Ovary (tissue), 9 donors: ENCODE results near the gene NHS. TPM values are rescaled to one million over a fixed set of nuclear protein-coding genes. Genes with fewer than 3 reads are reported as not detected.

Experiments
- DNase-seq, 5 donors: peaks; one replicate each; pipeline ENCODE4 v3.0.0-alpha.2; 2019 to 2020
- H3K27ac ChIP-seq, 2 donors: fragments of 200-600 bp; one replicate each; pipeline versions ENCODE4 v1.5.1 to v1.8.0; 2019 to 2022
- H3K27me3 ChIP-seq: fragments of 200-600 bp; one replicate; pipeline ENCODE4 v1.8.0; 2022
- H3K36me3 ChIP-seq: fragments of 200-600 bp; sonication (generic); one replicate; pipeline ENCODE4 v1.5.1; 2019
- H3K4me1 ChIP-seq: one replicate; pipeline ENCODE4 v1.8.1; 2013; ENCODE audit warnings: mild to moderate bottlenecking, moderate library complexity; ENCODE audit not compliant: insufficient read depth
- H3K4me3 ChIP-seq: fragments of 200-600 bp; sonication (generic); one replicate; pipeline ENCODE4 v1.5.1; 2017
- H3K9me3 ChIP-seq, 2 donors: fragments of 200-600 bp in 1 of 2; sonication (generic) in 1 of 2; one replicate each; pipeline versions ENCODE4 v1.5.1 to v1.8.1; 2013 to 2019; ENCODE audit warnings: mild to moderate bottlenecking in 1 of 2, moderate library complexity in 1 of 2
- CTCF ChIP-seq, 3 donors: fragments of 450-650 bp in 2 of 3; fragments of 200-600 bp in 1 of 3; IDR thresholded peaks; one replicate each; pipeline versions ENCODE4 v1.5.1 to v1.8.0; 2016 to 2022; ENCODE audit warnings: antibody characterized with exemption in 3 of 3, mild to moderate bottlenecking in 1 of 3
- EP300 ChIP-seq: sonication (generic); formaldehyde crosslinking; IDR thresholded peaks from one replicate; pipeline ENCODE4 v1.6.1; 2017; ENCODE audit warnings: antibody characterized with exemption
- POLR2A ChIP-seq: fragments of 450-650 bp; IDR thresholded peaks from one replicate; pipeline ENCODE4 v1.6.1; 2017; ENCODE audit warnings: antibody characterized with exemption, mild to moderate bottlenecking, moderate library complexity
- WGBS, 3 donors: extraction: QIAGEN DNeasy Blood & Tissue Kit in 1 of 3; methylation state at CpG; one replicate each; pipeline versions ENCODE4 v1.1.5 to v1.1.7; 2013 to 2017; 5-methylcytosine and 5-hydroxymethylcytosine counted together
- intact Hi-C, 4 donors: fragments of 100-400 bp; cut with DNase I; formaldehyde crosslinking; loops; one replicate each; pipeline versions ENCODE4 v1.11.0 to v1.15.1; 2022 to 2023
- polyA plus RNA-seq, 2 donors: library from polyadenylated mRNA; stranded (reverse); fragments of 200-250 nt in 1 of 2; fragments of 350-450 nt in 1 of 2; fragmentation: Illumina TruSeq in 1 of 2; extraction: RNeasy Lipid Tissue Mini Kit (QIAGEN cat#74804) in 1 of 2; gene quantifications; one replicate each; pipeline ENCODE4 v1.2.3, GENCODE V29; 2013 to 2014
- total RNA-seq, 7 donors: library from RNA; depleted of rRNA in 2 of 7; stranded (reverse); fragments of >200 nt in 2 of 7; fragmentation: NEBNext Ultra II Directional in 3 of 7; extraction: Animal tissue kit (Norgen Biotek cat#: 25700) in 3 of 7; gene quantifications; one replicate each; pipeline versions ENCODE4 v1.1.0 to v1.2.4, GENCODE V29; 2016 to 2023
- donor health status: DM: no; HTN: no; CAD: no; lungs with moderate emphysema.
- donor health status: DM: no; HTN: no; CAD: no.
- donor health status: Bipolar disorder and iron deficiency.
- donor health status: DM: yes; HTN: yes; CAD: no.
- donor health status: DM: no; HTN: no; CAD: no.
- donor health status: DM: yes; HTN: yes; CAD: no.

Gene NHS
- total and polyA plus RNA-seq, 9 donors = 2.3 to 9.5 (median 6.7) TPM

GRCh38 chrX:17719711-17720110 is 344.7 kb downstream of the NHS start:
- intact Hi-C loops = no loop called here
- no peak overlapping the region for H3K4me3 ChIP-seq
- H3K27ac ChIP-seq = no peak overlapping the region
- H3K27me3 ChIP-seq = no peaks in the 10 kb centered on the region
- H3K9me3 ChIP-seq = no peaks in the 10 kb centered on the region
- no peak for DNase-seq
- WGBS, 3 donors = 65 to 72% (median 69%) methylated on average over 6 of the region's 6 CpGs
- no peaks in the 10 kb centered on the region for H3K4me1 ChIP-seq
- no peaks in the 10 kb centered on the region for H3K36me3 ChIP-seq
- TF ChIP-seq CTCF (IDR thresholded peaks at IDR 0.05) (no peak), EP300 (no peak), POLR2A (no peak)

GRCh38 chrX:17721715-17722114 is 346.7 kb downstream of the NHS start:
- no peaks in the 10 kb centered on the region for H3K4me1 ChIP-seq
- H3K4me3 ChIP-seq = no peak overlapping the region
- no peaks in the 10 kb centered on the region for H3K9me3 ChIP-seq
- intact Hi-C loops = no loop called here
- H3K36me3 ChIP-seq = no peaks in the 10 kb centered on the region
- TF ChIP-seq POLR2A = no peak
- TF ChIP-seq CTCF (IDR thresholded peaks at IDR 0.05) = no peak
- no peak for TF ChIP-seq EP300
- DNase-seq = no peak
- no peaks in the 10 kb centered on the region for H3K27me3 ChIP-seq
- no peak overlapping the region for H3K27ac ChIP-seq
- WGBS, 3 donors = 63 to 74% (median 63%) methylated on average over 4 of the region's 4 CpGs

- intact Hi-C loops = no loop called here
- Histone ChIP-seq H3K4me1 (no peaks in the 10 kb centered on the region), H3K27ac (no peak overlapping the region), H3K27me3 (no peaks in the 10 kb centered on the region), H3K36me3 (no peaks in the 10 kb centered on the region), H3K9me3 (no peaks in the 10 kb centered on the region), H3K4me3 (no peak overlapping the region)
- whole genome bisulfite sequencing, 3 donors = 80 to 84% (median 84%) methylated on average over 2 of the region's 2 CpGs
- no peak for DNase-seq
- TF ChIP-seq POLR2A (no peak), EP300 (no peak), CTCF (IDR thresholded peaks at IDR 0.05) (no peak)
These were observed 350.2 kb downstream of the NHS start for GRCh38 chrX:17725181-17725580.

DNA sequence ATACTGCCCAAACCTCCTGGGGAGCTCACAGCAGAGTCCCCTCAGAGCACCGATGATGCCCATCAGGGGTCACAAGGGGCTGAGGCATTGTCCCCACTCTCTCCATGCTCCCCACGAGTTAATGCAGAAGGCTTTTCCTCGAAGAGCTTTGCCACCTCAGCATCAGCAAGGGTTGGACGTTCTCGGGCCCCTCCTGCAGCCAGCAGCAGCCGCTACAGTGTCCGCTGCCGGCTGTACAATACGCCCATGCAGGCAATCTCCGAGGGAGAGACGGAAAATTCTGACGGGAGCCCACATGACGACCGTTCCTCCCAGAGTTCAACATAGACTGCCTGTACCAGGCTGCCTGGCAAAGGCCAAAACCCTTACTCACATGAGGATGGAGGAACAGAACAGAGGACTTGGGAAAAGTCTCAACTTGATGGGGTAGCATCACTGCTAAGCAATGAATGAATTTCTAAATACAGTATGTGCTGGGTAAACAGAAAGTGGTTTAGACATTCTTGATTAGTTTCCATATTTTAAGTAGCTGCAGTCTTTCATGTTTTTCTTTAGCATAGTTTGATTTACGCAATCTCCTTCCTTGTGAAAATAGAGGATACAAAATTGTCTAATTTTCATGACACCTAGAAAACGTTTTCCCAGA is 357.3 kb downstream of the NHS start:
- Histone ChIP-seq H3K4me3 (no peak overlapping the region), H3K27me3 (no peaks in the 10 kb centered on the region), H3K36me3 (no peaks in the 10 kb centered on the region), H3K9me3 (no peaks in the 10 kb centered on the region), H3K27ac (no peak overlapping the region), H3K4me1 (no peaks in the 10 kb centered on the region)
- intact Hi-C loops = no loop called here
- TF ChIP-seq EP300 = no peak
- no peak for TF ChIP-seq POLR2A
- TF ChIP-seq CTCF (IDR thresholded peaks at IDR 0.05) = no peak
- WGBS, 3 donors = 75 to 80% (median 76%) methylated on average over 16 of the region's 16 CpGs
- no peak for DNase-seq
